Measurements from ENCODE around the gene MIX23.

MIX23 gene

DNA sequence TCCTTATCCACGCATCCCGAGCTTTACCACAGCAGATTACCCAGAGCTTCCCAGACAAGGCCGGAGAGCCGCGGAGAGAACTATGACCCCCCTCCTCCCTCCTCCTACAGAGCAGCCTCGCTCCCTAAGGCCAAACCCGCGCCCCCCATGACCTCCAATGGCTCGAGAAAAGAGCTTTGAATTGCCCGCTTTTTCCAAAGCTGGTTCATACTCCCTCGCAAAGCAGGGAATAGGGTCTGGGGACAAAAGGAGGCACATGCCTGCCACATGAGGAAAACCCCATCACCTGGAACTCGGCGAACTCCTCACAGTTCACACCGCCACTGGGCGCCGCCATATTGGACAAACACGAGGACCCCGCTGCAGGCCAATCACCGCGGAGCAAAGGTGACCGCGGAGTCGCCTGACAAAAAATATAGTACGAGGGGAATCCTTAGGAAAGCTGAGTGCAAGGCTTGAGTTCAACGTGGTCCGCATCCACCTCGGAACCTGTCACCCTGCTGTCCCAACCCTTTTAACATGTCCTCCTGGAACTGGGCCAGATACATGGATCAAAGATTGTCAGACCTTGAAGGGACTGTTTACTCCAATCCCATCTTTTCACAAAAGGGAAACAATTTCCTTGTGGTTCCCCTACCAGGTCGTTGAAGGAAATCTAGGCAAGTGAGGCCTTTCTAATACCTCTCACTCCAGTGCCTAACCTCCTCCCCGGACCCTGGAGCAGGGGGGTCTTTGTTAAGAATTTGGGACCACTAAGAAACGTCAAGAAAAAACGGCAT, at the start of gene MIX23:
Gene MIX23, minus strand, starts transcription at position 344 of the 779 bp plus-strand sequence. Its CDS starts 7 bp downstream, at position 337.
- peak; percentile 60 to 67 for DNase-seq (ENCODE audit: low read depth in 2 of 2, low spot score in 1 of 2)

DNA sequence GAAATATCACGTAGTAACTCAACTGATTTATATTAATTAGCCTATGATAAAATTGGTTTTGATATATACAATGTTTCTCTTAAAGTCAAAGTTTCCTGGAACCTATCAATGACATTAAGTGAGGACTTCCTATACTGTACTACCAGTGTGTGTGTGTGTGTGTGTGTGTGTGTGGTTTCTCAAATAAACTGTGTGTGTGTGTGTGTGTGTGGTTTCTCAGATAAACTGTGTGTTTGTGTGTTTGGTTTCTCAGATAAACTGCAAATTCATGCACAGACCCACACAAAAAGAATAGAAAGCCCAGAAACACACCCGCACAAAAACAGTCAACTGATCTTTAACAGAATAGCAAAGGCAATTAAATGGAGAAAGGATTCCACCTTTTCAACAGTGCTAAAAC, 47.3 kb upstream of the MIX23 start:
- DNase-seq (ENCODE audit: low read depth in 2 of 2, low spot score in 1 of 2) = no peak

DNA sequence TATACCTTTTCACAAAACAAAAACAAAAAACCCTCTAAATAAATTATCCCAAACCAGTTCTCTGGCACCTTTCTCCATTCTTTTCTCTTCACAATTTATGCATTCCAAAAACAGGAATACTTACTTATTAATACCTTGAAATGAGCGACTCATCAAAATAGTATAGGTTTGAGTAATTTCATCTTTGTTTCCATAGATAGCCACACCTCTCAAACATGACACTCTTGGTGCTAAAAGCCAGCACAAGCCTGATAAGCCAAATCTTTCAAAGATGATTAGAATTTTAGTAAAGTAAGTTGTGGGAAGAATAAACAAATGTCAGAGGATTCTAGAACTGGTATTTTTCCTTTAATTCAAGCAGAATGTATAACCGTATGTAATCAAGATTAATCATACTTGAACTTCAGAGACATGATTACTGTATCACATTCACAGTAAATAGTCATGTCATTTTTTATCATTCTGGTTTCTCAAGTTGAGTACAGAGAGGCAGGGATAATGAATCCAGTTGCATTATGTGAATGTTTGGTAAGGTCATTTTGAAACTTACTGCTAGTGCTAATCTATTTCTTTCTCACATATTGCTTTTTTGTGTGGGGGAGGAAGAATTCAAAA, 44.9 kb upstream of the MIX23 start:
- DNase-seq (ENCODE audit: low read depth in 2 of 2, low spot score in 1 of 2) = no peak

DNA sequence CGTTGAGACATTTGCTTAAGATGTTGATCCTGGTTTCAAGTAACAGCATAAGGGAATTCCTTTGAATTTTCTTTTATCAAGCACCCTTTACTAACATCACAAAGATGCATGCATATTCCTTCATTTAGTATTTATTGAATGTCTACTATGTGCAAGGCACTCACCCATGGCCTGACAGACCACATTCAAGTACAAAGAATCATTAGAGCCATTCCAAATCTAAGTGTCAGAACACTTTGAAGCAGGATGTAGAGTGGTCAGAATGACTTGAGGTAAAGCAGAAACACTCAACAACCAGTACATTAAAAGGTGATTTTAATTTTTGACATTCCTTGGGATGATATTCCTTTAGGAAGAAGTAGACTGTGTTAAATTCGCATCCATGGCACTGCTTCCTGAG, 38.8 kb upstream of the MIX23 start:
- DNase-seq (ENCODE audit: low read depth in 2 of 2, low spot score in 1 of 2) = no peak

DNA sequence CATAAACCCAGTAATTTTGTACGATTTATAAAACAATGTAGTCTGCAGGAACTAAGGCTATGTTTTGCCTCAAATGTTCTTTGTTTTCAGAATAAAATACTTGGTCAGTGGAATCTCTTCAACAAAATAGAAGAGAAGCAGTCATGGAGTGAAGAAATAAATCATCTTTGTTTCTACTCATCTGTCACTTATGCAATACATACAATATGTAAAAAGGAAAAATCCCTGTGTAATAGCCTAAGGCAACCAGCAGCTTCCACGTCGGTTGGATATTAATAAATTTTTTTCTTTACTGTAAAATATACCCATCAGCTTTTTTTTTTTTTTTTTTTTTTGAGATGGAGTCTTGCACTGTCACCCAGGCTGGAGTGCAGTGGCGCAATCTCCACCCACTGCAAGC, 38.1 kb upstream of the MIX23 start:
- DNase-seq (ENCODE audit: low read depth in 2 of 2, low spot score in 1 of 2) = no peak

DNA sequence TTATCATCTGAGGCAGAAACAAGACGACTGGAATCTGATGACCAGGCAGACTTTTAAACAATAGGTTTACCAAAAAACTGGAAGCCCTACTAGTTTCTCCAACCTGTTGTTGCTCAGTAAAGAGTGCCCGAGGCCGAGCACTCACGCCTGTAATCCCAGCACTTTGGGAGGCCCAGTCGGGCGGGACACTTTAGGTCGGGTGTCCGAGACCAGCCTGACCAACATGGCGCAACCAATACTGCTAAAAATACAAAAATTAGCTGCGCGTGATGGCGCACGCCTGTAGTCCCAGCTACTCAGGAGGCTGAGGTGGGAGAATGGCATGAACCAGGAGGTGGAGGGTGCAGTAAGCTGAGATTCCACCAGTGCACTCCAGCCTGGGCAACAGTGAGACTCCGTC, 33.9 kb upstream of the MIX23 start:
- DNase-seq (ENCODE audit: low read depth in 2 of 2, low spot score in 1 of 2) = no peak

DNA sequence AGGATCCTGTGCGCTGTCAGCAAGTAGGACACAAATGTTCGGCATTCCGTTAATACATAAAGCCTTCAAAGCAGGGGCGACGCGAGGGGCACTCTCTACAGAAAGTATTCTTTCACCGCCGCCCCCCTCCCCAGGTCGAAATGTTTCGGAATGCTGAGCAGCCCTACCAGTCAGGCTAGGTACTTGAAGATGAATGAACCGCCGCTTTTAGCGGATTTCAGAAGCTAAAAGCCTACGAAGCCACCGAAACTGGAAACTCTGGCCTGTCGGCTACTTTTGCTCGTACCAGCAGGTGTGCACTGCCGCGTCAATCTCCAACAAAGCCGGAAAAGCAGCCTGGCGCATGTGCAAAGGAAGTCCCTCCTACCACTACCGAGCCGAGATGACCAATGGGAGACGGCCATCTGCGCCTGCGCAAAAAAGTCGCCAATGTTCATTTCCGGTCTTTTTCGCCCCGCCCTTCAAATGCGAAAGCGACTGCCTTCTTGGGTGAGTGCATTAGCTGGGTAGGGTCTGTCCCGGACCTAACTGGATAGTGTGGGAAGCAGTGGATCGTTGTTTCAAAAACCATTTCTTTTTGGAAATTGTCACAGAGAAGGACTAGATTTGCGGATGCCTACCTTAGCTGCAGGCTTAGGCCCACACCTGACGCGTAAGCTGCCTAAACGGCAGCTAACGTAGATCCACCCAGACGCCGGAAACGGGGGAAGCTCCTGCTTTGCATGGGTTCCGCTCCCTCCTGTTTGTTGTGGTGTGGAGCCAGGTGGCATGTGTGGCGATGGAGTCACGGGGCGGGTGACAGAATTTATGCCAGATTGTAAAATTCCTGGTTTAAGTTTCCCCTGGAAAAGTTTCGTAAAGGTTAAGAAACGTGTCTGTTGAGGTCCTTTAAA, 33.0 kb upstream of the MIX23 start, which contains the start of gene WDR5B:
Gene WDR5B, minus strand, starts transcription at position 301 of the 893 bp plus-strand sequence. CDS start 534 bp downstream, outside the sequence.
- DNase-seq (ENCODE audit: low read depth in 2 of 2, low spot score in 1 of 2) = peak; percentile 95 to 99

DNA sequence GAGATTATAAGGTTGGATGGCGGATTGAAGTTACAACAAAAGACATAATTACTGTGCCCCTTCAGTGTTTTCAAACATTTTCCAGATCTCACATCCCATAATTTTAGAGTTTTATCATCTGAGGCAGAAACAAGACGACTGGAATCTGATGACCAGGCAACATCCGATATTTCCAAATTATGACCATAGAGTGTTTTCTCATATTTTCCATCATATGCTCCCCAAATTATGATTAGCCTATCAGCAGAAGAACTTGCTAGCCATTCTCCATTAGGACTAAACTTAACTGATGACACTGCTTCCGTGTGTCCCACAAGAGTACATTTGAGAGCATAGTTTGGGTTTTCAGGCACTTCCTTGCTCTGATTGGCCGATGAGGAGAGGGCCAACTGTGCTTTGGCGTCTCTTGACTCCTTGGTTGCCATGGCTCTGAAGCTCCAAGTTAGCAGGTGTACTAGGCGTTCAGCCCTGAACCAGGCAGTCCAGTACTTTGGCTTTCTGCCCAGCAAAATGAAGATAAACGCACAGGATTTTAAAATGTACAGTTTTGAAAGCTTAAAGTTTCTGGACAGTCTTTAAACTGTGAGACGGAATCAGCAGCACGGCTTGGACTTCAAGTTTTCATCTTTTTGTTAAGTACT, 32.2 kb upstream of the MIX23 start:
- DNase-seq (ENCODE audit: low read depth in 2 of 2, low spot score in 1 of 2) = no peak

DNA sequence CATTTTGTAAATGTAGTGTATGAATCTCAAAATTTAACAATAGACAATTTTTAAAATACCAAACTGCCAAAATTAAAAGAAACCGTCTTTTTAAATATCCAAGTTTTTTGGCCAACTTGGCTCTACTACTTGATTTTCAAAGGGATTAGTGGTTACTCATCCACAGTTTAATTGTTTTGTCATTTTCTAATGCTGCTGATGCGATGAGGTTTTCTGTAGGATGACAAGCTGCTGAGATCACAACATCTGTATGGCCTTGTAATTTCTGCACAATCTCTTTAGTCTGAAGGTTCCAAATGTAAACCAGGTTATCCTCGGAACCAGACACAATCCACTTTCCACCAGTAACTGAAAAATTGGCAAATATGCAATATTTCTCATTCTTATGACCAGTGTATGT, 31.4 kb upstream of the MIX23 start:
- DNase-seq (ENCODE audit: low read depth in 2 of 2, low spot score in 1 of 2) = no peak

DNA sequence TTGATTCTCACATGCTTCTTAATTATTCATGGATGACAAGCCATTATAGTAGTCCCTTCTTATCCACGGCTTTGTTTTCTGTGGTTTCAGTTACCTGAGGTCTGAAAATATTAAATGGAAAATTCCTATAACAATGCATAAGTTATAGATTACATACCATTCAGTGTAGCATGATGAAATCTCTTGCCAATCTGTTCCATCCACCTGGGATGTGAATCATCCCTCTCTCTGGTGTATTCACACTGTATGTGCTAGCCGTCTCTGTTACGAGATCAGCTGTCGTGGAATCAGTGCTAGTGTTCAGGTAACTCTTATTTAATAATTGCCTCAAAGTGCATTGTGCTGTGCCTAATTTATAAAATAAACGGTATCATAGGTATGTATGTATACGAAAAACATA, 27.6 kb upstream of the MIX23 start:
- no peak for DNase-seq (ENCODE audit: low read depth in 2 of 2, low spot score in 1 of 2)

DNA sequence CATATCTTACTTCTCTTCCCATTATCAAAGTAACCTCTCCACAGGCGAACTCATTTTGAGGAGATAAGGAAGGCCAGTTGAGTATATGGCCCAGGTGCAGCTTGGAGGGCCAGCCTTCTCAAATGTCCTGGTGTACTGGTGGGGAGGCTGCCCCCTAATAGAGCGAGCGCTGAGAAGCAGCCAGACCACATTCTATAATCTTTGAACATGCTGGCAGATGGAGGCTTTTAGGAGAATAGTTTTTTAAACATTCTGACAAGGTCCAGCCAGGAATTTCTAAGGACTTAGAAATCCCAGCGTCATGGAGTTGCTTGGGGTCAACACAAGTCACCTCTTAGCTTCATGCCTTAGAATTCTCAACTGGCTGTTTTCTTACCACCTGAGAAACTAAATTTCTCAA, 27.1 kb upstream of the MIX23 start:
- DNase-seq (ENCODE audit: low read depth in 2 of 2, low spot score in 1 of 2) = no peak

DNA sequence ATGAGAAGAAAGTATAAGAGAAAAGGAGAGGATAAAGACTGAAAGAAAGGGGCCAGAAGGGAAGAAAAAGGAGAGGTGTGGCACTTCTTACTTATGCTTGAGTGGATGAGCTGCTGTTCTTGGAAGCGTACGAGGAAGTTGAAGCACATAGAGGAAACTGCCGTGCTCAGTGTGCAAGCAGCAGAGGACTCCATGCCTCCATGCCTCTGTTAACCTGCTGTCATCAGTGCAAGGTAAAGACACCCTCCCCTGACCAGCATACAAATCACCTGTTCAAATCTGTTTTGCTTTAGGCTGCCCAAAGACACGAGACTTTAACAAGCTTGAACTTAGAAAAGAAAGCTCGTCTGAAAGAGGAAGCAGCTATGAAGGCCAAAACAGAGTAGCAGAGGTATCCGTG, 26.4 kb upstream of the MIX23 start:
- DNase-seq (ENCODE audit: low read depth in 2 of 2, low spot score in 1 of 2) = no peak

DNA sequence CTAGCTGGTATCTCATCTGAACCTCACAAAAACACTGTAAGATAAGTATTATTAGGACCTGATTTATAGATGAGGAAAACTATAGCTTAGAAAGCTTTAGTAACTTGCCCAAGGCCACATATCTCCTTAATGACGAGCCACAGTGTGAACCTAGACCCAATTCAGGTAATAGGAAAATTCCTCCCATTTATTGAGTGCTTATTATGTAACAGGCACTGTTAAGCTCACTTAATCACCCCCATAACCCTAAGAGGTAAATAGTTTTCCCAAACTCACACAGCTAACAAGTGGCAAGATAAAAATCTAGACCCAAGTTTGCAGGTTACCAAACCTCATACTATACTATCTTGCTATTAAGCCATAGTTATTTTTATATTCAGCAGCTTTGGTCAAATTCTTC, 24.9 kb upstream of the MIX23 start:
- DNase-seq (ENCODE audit: low read depth in 2 of 2, low spot score in 1 of 2) = no peak

DNA sequence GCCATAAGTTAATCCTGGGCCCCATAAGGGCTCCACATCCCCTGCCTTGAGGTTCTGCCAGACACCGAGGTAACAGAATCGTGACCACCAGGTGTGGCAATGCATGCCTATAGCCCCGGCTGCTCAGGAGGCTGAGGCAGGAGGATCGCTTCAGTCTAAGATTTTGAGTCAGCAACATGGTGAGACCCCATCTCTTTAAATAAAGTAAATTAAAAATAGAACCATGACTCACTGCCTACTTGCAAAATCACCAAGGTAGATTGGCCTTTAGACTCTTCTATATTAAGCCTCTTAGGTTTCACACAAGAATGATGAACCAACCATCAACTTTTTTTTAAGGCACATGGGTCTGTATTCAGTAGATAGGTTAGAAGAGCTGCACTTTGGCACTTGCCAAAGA, 23.2 kb upstream of the MIX23 start:
- DNase-seq (ENCODE audit: low read depth in 2 of 2, low spot score in 1 of 2) = no peak

DNA sequence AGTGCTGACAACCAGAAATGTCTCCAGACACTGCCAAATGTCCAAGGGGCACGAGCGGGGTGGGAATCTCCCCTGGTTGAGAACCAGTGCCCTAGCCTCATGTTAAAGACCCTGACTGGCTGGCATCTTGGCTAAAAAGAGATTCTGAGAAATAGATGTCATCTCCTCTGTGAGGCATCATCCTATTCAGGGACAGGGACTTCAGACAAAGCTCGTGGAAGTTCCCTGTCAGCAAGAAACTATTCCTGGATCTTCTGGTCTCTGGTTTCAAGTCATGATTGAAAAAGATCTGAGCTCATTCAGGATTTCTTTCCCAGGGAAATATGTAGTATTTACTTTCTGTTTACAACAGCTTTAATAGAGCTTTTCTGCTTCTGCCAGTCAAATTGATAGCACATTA, 22.0 kb upstream of the MIX23 start:
- no peak for DNase-seq (ENCODE audit: low read depth in 2 of 2, low spot score in 1 of 2)

DNA sequence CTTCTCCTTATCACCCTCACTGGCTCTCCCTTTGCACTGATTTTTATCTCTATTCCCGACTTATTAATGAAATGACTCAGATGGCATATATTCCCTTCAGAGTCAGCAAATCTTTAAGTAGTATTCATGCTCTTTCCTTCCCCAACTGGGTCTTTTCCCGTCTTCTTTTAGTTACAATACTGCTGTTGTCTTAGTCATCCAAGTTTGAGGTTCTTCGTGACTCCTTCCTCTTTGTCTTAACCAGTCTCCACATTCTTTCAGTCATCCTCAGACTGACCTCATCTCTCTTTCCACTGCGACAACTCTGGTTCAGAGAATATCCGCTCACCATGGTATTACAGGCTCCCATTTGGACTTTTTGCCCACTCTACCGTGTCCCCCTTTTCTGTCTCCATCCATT, 20.5 kb upstream of the MIX23 start:
- no peak for DNase-seq (ENCODE audit: low read depth in 2 of 2, low spot score in 1 of 2)

DNA sequence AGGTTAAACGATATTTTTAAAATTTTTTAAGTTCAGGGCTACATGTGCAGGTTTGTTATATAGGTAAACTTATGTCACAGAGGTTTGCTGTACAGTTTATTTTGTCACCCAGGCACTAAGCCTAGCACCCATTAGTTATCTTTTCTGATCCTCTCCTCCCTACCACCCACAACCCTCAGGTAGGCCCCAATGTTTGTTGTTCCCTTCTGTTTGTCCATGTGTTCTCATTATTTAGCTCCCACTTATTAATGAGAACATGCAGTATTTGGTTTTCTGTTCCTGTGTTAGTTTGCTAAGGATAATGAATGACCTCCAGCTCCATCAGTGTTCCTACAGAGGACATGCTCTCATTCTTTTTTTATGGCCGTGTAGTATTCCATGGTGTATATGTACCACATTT, 15.9 kb upstream of the MIX23 start:
- no peak for DNase-seq (ENCODE audit: low read depth in 2 of 2, low spot score in 1 of 2)

DNA sequence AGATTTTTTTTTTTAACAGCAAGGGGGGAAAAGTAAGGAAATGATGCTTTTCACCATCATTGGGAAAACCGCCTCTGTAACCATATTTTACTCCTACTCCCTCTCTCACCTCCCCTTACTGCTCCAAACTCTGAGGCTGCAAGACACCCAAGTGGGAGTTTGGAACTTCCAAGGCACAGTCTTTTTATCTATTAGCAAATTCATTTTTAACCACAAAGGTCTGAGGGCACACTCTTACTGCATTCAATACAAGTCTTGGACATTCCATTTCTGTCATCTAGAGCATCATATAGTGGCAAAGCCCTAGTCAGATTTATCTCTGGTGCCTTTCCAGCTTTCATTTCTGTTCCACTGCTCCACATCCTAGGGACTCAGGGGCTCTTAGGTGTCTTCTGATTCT, 14.2 kb upstream of the MIX23 start:
- DNase-seq (ENCODE audit: low read depth in 2 of 2, low spot score in 1 of 2) = no peak

DNA sequence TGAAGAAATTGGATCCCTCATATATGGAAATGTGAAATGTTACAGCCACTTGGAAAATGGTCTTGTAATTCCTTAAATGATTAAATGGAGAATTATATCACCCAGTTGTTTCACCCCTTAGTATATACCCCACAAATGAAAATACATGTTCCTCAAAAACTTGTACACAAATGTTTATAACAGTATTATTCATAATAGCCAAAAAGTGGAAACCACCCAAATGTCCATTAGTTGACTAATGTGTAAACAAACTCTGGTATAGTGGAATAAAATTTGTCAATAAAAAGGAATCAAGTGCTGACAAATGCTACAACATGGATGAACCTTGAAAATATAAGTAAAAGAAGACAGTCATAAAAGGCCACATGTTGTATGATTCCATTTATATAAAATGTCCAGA, 13.5 kb upstream of the MIX23 start:
- DNase-seq (ENCODE audit: low read depth in 2 of 2, low spot score in 1 of 2) = no peak

DNA sequence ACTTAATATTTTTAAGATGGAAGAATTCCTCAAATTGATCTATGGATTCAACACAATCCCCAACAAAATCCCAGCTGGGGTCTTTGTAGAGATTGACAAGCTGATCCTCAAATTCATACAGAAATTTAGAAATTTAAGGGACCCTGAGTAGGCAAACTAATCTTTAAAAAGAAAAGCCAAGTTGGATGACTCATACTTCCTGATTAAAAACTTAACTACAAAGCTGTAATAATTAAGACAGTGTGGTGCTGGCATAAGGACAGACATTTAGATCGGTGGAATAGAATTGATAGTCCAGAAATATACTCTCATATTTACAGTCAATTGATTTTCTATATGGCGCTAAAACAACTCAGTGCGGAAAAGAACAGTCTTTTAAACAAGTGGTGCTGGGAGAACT, 12.6 kb upstream of the MIX23 start:
- DNase-seq (ENCODE audit: low read depth in 2 of 2, low spot score in 1 of 2) = no peak

DNA sequence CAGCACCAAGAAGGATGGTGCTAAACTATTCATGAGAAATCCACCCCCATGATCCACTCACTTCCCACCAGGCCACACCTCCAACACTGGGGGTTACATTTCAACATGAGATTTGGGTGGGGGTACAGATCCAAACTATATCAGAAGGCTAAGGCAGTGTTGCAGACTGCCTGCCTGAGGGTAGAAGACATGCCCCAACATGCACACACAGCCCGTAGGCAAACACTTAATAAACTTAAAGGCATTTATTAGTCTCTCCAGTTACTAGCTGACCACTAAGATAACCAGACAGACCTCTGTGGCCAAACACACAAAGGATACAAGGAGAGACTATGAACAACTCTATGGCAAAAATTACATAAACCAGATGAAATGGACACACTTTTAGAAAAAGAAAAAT, 11.1 kb upstream of the MIX23 start:
- DNase-seq (ENCODE audit: low read depth in 2 of 2, low spot score in 1 of 2) = no peak

All from stimulated activated CD8-positive, alpha-beta memory T cell treated with anti-CD3 and anti-CD28 coated beads, Interleukin-4, amount 100 ng/mL, for 4 hours (primary cell).